GM18526 (cell line): ENCODE data around the gene PRSS53.

ENCODE experiments used
- POLR2A ChIP-seq: IDR thresholded peaks from 3 replicates; pipeline ENCODE4 v1.6.1; 2011; ENCODE audit not compliant: insufficient read length; ENCODE audit errors: extremely low read depth

PRSS53 gene

DNA sequence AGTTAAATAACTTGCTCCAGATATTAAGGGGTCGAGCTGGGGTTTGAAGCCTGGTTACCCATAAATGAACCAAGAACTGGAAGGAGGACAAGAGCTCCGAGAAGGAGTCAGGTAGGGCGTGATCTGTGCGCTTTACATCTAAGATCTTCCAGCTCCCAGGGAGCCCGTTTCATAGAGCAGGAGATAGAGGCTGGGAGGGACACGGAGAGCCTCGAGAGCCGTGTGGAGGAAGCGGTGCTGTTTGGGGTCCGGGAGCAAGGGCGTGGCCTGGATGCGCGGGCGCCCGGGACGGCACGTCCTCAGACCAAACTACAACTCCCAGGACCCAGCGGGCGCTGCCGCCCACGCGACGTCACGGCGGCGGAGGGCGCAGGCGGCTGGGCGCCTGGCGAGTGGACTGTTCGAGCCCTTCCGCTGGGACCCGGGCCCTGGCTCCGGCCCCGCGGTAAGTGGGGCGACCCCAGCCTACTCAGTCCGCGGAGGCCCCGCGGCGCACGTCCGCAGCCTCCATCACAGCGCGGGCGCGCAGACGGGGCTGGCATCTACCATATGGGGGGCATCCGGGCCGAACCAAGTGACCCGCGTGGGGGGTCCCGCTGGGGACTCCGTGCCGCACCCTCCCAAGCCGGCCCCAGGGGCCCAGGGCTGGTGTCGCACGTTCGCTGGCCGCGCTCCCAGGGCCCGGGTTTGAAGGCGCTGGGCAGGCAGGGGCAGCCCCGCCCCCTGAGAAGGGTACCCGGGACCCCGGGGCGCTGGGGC is 19.5 kb upstream of the PRSS53 start, which contains the start of gene BCKDK:
BCKDK (plus strand) TSS at position 352 of the 759 bp plus-strand sequence. CDS start 838 bp downstream, outside the sequence.
- TF ChIP-seq POLR2A = peak; percentile 44

DNA sequence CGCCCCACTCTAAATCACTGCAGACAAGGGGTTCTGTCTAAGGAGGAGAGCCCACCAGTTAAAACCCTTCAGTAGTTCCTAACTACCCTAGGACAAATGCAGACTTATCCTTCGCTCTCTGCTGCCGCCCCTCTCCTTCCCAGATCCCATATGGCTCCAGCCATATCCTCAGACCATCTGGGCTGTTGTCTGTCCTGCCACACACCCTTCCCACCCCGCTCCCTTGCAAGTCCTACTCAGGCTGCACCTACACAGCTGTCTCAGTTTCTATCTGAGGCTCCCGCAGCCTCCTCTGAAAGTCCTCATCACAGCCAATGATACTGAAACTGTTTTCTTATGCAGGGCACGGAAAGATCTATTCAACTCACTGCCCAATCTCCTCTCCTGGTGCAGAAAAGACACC is 18.7 kb upstream of the PRSS53 start:
- TF ChIP-seq POLR2A = no peak

DNA sequence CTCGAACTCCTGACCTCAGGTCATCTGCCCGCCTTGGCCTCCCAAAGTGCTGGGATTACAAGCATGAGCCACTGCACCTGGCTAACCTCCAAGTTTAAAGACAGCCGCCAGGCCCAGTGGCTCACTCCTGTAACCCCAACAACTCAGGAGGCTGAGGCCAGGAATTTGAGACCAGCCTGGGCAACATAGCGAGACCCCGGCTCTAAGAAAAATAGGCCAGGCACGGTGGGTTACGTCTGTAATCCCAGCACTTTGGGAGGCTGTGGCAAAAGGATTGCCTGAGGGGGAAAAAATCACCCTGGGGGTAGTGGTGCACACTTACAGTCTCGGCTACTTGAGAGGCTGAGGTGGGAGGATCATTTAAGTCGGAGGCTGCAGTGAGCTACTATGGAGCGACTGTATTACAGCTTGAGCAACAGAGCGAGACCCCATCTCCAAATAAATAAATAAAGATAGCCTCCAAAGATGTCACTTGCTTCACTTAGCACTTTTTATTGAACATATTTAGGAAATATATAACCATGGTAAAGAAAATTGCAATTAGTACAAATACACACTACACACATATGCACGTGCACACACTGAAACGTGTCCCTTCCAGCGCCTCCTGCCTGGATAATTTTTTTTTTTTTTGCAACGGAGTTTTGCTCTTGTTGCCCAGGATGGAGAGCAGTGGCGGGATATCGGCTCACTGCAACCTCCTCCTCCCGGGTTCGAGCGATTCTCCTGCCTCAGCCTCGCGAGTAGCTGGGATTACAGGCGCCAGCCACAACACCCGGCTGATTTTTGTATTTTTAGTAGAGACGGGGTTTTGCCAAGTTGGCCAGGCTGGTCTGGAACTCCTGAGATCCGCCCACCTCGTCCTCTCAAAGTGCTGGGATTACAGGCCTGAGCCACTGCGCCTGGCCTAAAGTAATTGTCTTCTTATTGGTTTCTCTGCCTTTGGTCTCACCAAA is 18.0 kb upstream of the PRSS53 start:
- no peak for TF ChIP-seq POLR2A

DNA sequence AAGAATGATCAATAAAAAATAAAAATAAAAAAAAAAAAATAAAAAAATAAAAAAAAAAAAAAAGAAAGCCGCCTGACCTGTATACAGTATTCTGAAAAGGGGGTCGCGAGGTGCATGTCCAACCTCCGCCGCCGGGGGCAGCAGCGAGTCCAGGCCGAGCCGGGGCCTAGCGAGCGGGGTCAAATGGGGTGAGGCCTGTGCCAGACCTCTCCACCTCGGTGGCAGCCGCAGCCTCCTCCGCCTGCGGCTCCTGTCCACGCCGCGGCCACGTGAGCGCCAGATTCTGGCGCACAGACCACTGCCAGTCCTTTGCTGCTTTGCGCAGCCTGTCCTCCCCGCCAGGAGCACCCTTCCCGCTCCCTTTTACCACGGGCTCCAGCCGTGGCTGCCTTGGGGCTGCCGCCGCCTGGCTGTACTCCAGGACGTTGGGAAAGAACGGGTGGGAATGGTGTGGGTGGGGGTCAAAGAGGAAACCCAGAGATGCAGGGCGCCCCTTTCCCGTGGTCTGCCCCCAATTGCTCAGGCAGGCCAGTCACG is 17.0 kb upstream of the PRSS53 start:
- peak; percentile 36 for TF ChIP-seq POLR2A

DNA sequence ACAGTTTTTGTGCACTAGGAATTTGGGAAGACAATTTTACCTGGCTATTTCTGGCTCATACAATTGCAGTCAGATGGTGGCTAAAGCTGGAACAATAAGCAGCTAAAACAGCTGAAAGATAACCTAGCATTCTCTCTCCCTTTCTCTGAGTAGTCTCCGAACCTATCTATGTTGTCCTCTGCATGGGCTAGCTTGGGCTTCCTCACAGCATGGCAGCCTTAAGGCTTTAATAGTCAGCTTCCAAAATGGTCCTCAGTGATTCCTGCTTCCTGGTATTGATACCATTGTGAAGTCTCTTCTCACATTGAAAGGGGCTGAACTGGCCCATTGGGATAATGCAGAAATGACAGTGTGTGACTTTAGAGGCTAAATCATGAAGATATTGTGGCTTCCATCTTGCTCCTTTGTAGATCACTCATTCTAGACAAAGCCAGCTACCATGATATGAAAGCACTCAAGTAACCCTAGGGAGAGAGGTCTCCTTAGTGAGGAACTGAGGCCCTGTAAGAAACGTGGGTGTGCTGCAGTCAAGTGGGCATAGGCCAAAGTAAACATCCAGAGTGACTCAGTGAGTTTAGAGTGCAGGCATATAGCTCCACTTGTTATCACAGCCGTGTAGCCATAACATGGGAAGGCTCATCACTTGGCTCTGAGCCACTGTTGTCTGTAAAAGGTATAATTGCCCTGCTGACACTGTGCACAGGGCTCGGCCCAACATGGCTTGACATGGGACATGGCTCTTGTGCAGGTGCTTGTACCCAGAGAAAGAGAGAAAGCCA is 11.3 kb upstream of the PRSS53 start:
- no peak for TF ChIP-seq POLR2A

DNA sequence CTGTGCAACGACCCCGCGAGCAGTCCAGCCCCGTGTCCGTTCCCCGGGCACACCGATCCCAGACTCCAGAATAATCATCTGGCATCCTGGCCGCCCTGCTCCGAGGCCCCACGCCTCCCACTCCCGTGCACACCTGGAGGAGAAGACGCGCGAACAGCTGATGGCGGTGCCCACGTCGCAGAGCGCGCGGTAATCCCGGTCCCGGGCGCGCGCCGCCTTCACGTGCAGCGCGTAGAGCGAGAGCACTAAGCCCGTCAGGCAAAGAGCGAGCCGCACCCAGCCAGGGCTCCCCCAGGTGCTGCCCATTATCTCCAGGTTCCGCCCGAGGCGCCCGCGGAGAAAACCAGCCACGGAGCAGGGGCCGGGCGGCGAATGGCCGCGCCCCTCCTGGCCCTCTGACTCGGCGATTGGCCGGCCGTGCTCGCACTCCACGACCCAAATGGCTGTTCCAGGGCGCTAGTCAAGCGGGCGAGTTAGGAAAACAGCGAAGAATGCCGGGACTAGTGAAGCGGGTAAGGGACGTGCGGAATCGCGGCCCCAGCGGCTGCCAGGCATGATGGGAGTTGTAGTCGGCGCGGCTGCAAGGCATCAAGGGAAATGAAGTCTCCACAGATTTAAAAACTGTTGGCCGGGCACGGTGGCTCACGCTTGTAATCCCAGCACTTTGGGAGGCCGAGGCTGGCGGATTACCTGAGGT is 5.8 kb upstream of the PRSS53 start, which contains the start of gene VKORC1:
VKORC1 (minus strand) TSS at position 374 of the 697 bp plus-strand sequence; CDS start at position 306, 68 bp downstream.
- TF ChIP-seq POLR2A = peak; percentile 64

DNA sequence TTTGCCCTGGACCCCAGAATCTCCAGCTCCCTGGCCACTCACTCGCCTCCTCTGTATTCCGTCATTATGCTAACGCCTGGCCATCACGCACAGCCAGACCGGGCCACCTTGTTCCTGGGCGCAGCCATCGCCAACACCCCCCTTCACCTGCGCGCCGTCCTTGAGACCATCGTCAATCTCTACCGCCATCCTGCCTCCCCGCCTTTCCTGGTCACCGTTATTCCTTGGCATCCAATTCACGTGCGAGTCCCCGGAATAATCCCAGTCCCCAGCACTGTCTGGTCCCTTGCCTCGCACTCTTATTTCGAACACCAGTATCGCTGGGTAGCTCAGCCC is 5.3 kb upstream of the PRSS53 start:
- TF ChIP-seq POLR2A = no peak

DNA sequence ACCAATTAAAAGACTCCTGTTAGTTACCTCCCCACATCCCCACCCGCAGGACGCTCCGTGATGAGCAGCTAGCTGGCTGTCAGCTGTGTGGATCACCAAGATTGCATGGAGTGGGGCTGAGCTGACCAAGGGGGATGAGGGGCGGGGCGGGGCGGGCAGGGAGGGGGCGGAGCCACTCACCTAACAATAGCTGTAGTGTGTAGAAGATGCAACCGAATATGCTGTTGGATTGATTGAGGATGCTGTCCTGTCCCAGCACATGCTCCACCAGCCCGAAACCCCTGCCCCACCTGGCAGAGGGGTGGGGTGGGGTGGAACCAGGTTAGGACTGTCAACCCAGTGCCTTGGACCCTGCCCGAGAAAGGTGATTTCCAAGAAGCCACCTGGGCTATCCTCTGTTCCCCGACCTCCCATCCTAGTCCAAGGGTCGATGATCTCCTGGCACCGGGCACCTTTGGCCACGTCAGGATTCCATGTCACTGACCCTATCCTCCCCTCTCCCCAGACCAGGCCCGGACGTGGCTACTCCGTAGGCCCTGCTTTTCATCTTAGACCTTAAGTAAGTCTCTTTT is 4.5 kb upstream of the PRSS53 start:
- TF ChIP-seq POLR2A = no peak

DNA sequence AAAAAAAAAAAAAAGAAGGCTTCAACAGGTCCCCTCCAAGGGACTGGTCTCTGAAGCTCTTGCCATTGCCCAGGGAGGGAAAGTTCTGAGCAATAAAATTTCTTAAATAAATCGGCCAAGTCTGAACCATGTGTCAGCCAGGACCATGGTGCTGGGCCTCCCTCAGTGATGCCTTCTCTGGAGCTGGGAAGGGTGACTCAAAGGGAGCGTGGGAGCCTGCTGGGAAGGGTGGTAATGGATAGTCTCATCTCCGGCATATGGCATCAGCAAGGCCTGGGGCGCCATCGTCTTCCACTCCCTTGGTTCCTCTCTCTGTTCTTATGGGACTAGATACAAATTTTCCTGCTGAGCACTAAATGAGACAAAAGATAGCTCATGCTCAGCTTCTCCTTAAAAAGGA is 3.6 kb upstream of the PRSS53 start:
- TF ChIP-seq POLR2A = no peak

DNA sequence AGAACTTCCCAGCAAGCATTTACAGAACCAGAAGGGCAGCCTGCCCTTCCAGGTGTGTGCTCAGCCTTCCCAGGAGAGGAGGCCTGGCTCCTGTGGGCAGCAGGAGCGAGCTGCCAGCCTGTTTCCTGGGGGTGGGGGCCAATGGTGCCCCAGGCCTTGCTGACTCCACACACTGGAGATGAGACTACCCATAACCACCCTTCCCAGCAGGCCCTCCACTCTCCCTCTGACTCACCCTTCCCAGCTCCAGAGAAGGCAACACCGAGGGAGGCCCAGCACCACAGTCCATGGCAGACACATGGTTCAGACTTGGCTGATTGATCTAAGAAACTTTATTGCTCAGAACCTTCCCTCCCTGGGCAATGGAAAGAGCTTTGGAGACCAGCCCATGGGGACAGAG is 1.8 kb upstream of the PRSS53 start:
- TF ChIP-seq POLR2A = no peak

DNA sequence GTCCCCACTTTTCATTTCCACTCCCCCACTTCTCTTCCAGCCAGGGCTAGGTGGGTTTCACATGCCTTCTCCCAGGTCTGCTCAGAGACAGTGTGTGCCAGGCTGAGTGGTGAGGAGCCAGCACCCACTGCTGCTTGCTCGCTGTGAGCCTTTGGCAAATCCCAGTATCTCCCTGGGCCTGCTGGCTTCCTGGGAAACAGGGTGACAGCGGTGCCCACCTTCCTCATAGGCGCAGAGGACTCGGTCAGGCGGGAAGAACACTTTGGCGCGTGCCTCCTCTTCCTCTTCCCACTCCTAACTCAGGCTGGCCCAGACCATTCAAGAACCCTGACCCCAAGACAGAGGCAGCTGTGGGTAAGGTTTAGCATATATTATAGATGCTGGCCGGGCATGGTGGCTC is 456 bp upstream of the PRSS53 start:
- TF ChIP-seq POLR2A = no peak

DNA sequence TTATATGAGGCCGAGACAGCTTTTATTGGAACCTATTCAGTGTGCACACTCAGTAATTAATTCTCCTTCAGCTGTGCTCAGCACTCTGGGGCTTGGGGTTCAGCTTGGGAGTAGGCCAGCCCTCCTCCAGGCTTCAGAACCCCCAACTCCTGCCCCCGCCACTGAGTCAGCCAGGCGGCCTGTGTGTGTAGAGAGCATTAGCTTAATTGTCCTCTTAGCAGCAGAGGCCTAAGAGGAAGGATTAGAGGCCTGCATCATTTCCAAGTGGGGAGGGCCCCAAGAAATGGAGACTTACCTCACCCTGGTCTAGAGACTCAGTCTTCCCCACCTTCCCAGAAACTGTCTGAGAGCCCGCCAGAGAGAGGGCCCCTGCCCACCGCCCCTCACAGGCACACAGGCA is 772 bp downstream of the PRSS53 start:
- TF ChIP-seq POLR2A = no peak

DNA sequence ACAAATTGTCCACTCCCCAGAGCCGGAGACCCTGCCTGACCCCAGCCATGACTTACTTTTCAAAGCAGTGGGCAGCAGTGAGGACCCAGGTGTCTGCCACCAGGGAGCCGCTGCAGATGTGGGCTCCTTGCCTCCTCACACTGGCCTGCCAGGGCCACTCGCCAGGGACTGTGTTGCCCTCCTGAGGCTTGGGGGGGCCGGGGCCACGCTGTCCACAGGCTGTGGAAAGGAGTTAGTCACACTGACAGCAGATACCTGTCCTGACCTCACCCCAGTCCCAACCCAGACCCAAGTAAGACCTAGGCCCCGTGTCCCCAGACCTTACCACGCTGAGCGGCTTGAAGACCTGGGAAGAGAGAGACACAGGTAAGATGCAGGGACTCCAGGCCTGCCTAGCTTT is 1.3 kb downstream of the PRSS53 start:
- TF ChIP-seq POLR2A = no peak

DNA sequence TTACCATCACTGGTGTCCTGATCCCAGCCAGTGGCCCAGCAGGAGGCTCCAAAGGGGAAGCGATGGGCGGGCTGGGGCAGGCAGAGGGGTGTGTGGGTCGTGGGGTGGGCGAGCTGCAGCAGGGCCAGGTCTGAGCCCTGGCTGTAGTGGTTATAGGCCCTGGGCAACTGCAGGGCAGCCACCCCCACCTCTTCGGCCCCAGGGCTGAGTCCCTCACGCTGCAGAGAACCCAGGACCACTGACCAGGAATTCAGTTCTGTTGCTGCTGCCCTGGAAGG is 2.2 kb downstream of the PRSS53 start:
- TF ChIP-seq POLR2A = no peak
